Thyroid gland (tissue), 4 donors: ENCODE data around the gene PDZD7.

ENCODE experiments used
- POLR2A ChIP-seq, 2 donors: fragments of 450-650 bp; IDR thresholded peaks; one replicate each; pipeline ENCODE4 v1.6.1; 2017; ENCODE audit warnings: antibody characterized with exemption in 2 of 2, mild to moderate bottlenecking in 2 of 2, moderate library complexity in 1 of 2
- TF ChIP-seq, protein P1 (sequence below), 6 experiments: fragments of 200-600 bp in 3 of 6; fragments of 450-650 bp in 3 of 6; sonication (generic) in 3 of 6; IDR thresholded peaks; one replicate each; pipeline ENCODE4 v1.5.1; 2016 to 2019; ENCODE audit warnings: antibody characterized with exemption in 6 of 6, mild to moderate bottlenecking in 2 of 6, inconsistent platforms in 1 of 6, moderate library complexity in 1 of 6

DNA sequence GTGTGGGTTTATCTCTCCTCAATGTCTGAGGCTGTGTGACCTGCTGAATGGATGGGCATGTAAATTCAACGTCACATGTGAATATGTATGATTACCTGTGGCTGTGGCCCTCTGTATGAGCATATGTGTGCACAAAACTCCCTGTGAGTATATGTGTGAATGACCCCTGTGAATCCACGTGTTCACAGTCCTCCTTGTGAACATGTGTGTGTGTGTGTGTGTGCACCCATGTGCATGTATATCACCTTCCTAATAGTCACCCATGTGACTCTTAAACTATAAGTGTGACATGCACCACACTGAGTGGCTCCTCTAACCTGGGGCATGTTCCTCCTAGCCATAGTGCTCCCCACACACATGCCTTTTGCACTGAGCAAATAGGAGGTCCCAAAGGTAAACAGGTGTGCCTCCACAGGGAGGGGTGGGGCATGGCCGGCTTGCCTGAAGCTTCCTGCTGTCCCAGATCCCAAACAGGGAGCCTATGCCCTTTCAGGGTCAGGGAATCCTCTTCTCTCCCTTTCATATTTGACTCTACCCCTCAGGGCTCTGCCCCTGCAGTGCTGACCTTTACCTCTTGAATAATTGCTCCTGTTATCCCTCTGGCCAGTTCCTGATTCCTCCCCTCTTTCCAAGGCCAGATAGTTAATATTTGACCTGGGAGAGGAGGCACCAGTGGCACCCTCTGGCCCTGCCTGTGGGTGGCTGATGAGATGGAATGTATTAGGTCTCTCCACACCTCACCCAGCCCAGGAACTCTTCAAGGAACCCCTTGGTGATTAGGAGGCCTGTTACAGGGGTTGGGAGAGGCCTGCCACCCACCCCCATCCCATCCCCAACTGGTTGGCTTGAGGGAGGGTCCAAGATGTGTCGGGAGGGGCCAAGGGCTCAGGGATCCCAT lies 59.8 kb downstream of the PDZD7 start:
- no peak for TF ChIP-seq POLR2A (IDR thresholded peaks at IDR 0.05)
- TF ChIP-seq, protein P1, sequence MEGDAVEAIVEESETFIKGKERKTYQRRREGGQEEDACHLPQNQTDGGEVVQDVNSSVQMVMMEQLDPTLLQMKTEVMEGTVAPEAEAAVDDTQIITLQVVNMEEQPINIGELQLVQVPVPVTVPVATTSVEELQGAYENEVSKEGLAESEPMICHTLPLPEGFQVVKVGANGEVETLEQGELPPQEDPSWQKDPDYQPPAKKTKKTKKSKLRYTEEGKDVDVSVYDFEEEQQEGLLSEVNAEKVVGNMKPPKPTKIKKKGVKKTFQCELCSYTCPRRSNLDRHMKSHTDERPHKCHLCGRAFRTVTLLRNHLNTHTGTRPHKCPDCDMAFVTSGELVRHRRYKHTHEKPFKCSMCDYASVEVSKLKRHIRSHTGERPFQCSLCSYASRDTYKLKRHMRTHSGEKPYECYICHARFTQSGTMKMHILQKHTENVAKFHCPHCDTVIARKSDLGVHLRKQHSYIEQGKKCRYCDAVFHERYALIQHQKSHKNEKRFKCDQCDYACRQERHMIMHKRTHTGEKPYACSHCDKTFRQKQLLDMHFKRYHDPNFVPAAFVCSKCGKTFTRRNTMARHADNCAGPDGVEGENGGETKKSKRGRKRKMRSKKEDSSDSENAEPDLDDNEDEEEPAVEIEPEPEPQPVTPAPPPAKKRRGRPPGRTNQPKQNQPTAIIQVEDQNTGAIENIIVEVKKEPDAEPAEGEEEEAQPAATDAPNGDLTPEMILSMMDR (IDR thresholded peaks at IDR 0.05) = no peak
